SK-N-SH treated with all-trans-retinoic acid at 6 μM for 48 hours (cell line): Measurements from ENCODE around the gene ATP6AP1.

ENCODE experiments used
- ATAC-seq: fragments of 200-7000 bp; cut with Tn5 transposase; 3 replicates; pipeline ENCODE4 v1.9.1; 2020; ENCODE audit warnings: mild to moderate bottlenecking, moderate library complexity
- ARNTL ChIP-seq: fragments of 450-650 bp; formaldehyde crosslinking; IDR thresholded peaks from 2 replicates; pipeline ENCODE4 v1.5.0; 2020; ENCODE audit warnings: low read depth, mild to moderate bottlenecking, moderate library complexity, borderline replicate concordance
- BACH2 ChIP-seq: fragments of 250-450 bp; sonication (Bioruptor Pico); IDR thresholded peaks from 2 replicates; pipeline ENCODE4 v1.9.0; 2021; ENCODE audit warnings: mild to moderate bottlenecking, borderline replicate concordance
- CSDC2 ChIP-seq: fragments of 250-450 bp; sonication (Bioruptor Pico); IDR thresholded peaks from 2 replicates; pipeline ENCODE4 v1.5.0; 2020; ENCODE audit warnings: mild to moderate bottlenecking, moderate library complexity
- ESRRG ChIP-seq: fragments of 250-450 bp; sonication (Bioruptor Pico); IDR thresholded peaks from 2 replicates; pipeline ENCODE4 v1.6.1; 2021; ENCODE audit warnings: mild to moderate bottlenecking
- GLIS3 ChIP-seq: fragments of 250-450 bp; sonication (Bioruptor Pico); IDR thresholded peaks from 2 replicates; pipeline ENCODE4 v1.5.0; 2020; ENCODE audit warnings: mild to moderate bottlenecking, moderate library complexity
- ISL1 ChIP-seq: fragments of 250-450 bp; sonication (Bioruptor Pico); IDR thresholded peaks from 2 replicates; pipeline ENCODE4 v2.1.2; 2022; ENCODE audit warnings: mild to moderate bottlenecking, moderate library complexity
- OSR1 ChIP-seq: fragments of 250-450 bp; sonication (Bioruptor Pico); IDR thresholded peaks from 2 replicates; pipeline ENCODE4 v1.8.0; 2022; ENCODE audit warnings: moderate library complexity, mild to moderate bottlenecking, inconsistent platforms
- PPARA ChIP-seq: fragments of 250-450 bp; sonication (Bioruptor Pico); IDR thresholded peaks from 2 replicates; pipeline ENCODE4 v1.5.0; 2020; ENCODE audit warnings: mild to moderate bottlenecking, borderline replicate concordance
- RARB ChIP-seq: fragments of 250-450 bp; sonication (Bioruptor Pico); IDR thresholded peaks from 2 replicates; pipeline ENCODE4 v1.8.0; 2021; ENCODE audit warnings: mild to moderate bottlenecking, moderate library complexity
- SNAI2 ChIP-seq: fragments of 250-450 bp; sonication (Bioruptor Pico); IDR thresholded peaks from 2 replicates; pipeline ENCODE4 v1.5.0; 2020; ENCODE audit warnings: mild to moderate bottlenecking, moderate library complexity
- TCF4 ChIP-seq: fragments of 250-450 bp; sonication (Bioruptor Pico); IDR thresholded peaks from 2 replicates; pipeline ENCODE4 v1.8.0; 2021; ENCODE audit warnings: mild to moderate bottlenecking, moderate library complexity, borderline replicate concordance
- ZC3H10 ChIP-seq: fragments of 250-450 bp; sonication (Bioruptor Pico); IDR thresholded peaks from 2 replicates; pipeline ENCODE4 v1.5.1; 2021; ENCODE audit warnings: mild to moderate bottlenecking, moderate library complexity
- ZFP3 ChIP-seq: fragments of 250-450 bp; sonication (Bioruptor Pico); IDR thresholded peaks from 2 replicates; pipeline ENCODE4 v1.5.0; 2020; ENCODE audit warnings: mild to moderate bottlenecking, moderate library complexity
- ZFP30 ChIP-seq: fragments of 450-650 bp; formaldehyde crosslinking; IDR thresholded peaks from 2 replicates; pipeline ENCODE4 v1.5.0; 2022; ENCODE audit warnings: mild to moderate bottlenecking, moderate library complexity
- ZNF70 ChIP-seq: fragments of 450-650 bp; formaldehyde crosslinking; IDR thresholded peaks from 2 replicates; pipeline ENCODE4 v1.5.0; 2020; ENCODE audit warnings: mild to moderate bottlenecking, moderate library complexity
- ZNF8 ChIP-seq: fragments of 450-650 bp; formaldehyde crosslinking; IDR thresholded peaks from 2 replicates; pipeline ENCODE4 v1.5.0; 2020; ENCODE audit warnings: mild to moderate bottlenecking, moderate library complexity
- TF ChIP-seq, protein P1 (sequence below): fragments of 250-450 bp; sonication (Bioruptor Pico); IDR thresholded peaks from 2 replicates; pipeline ENCODE4 v1.8.0; 2020; ENCODE audit warnings: mild to moderate bottlenecking, moderate library complexity, borderline replicate concordance
- TF ChIP-seq, protein P2 (sequence below): fragments of 250-450 bp; sonication (Bioruptor Pico); IDR thresholded peaks from 2 replicates; pipeline ENCODE4 v1.8.0; 2021; ENCODE audit warnings: low read depth, mild to moderate bottlenecking, moderate library complexity, borderline replicate concordance
- TF ChIP-seq, protein P3 (sequence below): fragments of 250-450 bp; sonication (Bioruptor Pico); IDR thresholded peaks from 2 replicates; pipeline ENCODE4 v1.5.0; 2020; ENCODE audit warnings: mild to moderate bottlenecking, moderate library complexity
- TF ChIP-seq, protein P4 (sequence below): fragments of 250-450 bp; sonication (Bioruptor Pico); IDR thresholded peaks from 2 replicates; pipeline ENCODE4 v1.5.1; 2021; ENCODE audit warnings: mild to moderate bottlenecking, moderate library complexity
- TF ChIP-seq, protein P5 (sequence below): fragments of 250-450 bp; sonication (Bioruptor Pico); IDR thresholded peaks from 2 replicates; pipeline ENCODE4 v1.5.1; 2020; ENCODE audit warnings: low read depth, mild to moderate bottlenecking, moderate library complexity

ATP6AP1 gene

DNA sequence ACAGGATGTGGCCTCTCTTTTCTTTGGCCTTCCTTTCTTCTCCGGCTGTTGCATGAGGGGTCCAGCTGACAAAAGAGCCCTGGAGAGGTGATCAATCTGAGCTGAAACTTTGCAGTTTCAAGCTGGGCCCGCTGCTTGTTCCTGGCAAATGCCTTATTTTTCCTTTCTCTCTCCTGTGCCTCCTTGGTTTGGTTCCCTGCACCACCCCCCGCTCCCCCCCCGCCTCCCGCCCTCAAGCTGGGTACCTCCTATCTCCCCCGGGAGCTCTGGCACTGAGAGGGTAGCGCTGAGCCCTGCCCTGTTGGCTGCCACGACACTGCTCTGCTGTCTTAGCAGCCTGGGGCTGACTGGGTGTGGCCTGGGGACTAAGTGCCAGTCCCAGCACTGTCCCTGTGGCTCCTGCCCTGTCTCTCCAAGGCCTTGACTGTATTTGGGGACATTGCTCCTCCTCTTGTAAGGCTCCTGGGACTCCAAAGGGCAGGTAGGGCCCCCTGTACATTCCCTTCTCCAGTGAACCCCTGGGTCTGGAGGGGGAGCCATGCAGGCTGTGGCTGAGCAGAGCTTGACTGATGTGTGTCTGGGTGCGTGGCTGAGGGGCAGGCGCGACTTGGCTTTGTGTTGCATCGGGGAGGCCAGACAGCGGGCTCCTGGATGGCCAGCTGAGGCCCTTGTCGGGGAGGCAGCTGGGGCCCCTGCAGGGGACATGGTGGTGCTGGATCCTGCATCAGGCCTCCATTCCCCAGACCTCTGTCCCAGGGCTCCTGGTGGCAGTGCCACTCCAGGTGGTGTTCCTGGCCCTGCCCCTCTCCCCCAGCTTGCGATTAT lies 30.7 kb downstream of the ATP6AP1 start:
- TF ChIP-seq ZFP3 (CRISPR knock-in tag) = peak; percentile 75; the same call in 1 of the 2 replicates
- no peak for TF ChIP-seq CSDC2 (CRISPR knock-in tag)
- peak; percentile 74 for ATAC-seq

DNA sequence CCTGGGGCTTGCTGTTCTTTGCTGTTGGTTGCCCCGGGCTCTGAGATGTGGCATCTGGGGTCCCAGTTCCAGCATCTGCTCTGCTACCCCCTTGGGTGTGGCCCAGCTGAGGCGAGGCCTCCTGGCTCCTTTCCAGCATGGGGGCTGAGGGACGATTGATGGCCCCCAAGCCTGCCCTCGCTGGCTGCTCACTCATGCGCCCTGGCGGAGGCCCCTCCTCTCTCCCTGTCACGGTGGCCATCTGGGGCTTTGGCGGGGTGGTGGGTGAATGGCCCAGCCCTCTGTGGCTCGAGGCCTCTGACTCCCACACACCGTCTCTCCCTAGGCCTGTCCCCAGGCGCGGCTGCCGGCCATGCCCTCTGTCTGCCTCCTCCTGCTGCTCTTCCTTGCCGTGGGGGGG lies 31.4 kb downstream of the ATP6AP1 start:
- TF ChIP-seq, protein P1, sequence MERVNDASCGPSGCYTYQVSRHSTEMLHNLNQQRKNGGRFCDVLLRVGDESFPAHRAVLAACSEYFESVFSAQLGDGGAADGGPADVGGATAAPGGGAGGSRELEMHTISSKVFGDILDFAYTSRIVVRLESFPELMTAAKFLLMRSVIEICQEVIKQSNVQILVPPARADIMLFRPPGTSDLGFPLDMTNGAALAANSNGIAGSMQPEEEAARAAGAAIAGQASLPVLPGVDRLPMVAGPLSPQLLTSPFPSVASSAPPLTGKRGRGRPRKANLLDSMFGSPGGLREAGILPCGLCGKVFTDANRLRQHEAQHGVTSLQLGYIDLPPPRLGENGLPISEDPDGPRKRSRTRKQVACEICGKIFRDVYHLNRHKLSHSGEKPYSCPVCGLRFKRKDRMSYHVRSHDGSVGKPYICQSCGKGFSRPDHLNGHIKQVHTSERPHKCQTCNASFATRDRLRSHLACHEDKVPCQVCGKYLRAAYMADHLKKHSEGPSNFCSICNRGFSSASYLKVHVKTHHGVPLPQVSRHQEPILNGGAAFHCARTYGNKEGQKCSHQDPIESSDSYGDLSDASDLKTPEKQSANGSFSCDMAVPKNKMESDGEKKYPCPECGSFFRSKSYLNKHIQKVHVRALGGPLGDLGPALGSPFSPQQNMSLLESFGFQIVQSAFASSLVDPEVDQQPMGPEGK = no peak
- TF ChIP-seq ZFP3 (CRISPR knock-in tag) = no peak
- TF ChIP-seq PPARA (CRISPR knock-in tag) = no peak
- TF ChIP-seq, protein P2, sequence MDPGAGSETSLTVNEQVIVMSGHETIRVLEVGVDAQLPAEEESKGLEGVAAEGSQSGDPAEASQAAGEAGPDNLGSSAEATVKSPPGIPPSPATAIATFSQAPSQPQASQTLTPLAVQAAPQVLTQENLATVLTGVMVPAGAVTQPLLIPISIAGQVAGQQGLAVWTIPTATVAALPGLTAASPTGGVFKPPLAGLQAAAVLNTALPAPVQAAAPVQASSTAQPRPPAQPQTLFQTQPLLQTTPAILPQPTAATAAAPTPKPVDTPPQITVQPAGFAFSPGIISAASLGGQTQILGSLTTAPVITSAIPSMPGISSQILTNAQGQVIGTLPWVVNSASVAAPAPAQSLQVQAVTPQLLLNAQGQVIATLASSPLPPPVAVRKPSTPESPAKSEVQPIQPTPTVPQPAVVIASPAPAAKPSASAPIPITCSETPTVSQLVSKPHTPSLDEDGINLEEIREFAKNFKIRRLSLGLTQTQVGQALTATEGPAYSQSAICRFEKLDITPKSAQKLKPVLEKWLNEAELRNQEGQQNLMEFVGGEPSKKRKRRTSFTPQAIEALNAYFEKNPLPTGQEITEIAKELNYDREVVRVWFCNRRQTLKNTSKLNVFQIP = no peak
- TF ChIP-seq, protein P3, sequence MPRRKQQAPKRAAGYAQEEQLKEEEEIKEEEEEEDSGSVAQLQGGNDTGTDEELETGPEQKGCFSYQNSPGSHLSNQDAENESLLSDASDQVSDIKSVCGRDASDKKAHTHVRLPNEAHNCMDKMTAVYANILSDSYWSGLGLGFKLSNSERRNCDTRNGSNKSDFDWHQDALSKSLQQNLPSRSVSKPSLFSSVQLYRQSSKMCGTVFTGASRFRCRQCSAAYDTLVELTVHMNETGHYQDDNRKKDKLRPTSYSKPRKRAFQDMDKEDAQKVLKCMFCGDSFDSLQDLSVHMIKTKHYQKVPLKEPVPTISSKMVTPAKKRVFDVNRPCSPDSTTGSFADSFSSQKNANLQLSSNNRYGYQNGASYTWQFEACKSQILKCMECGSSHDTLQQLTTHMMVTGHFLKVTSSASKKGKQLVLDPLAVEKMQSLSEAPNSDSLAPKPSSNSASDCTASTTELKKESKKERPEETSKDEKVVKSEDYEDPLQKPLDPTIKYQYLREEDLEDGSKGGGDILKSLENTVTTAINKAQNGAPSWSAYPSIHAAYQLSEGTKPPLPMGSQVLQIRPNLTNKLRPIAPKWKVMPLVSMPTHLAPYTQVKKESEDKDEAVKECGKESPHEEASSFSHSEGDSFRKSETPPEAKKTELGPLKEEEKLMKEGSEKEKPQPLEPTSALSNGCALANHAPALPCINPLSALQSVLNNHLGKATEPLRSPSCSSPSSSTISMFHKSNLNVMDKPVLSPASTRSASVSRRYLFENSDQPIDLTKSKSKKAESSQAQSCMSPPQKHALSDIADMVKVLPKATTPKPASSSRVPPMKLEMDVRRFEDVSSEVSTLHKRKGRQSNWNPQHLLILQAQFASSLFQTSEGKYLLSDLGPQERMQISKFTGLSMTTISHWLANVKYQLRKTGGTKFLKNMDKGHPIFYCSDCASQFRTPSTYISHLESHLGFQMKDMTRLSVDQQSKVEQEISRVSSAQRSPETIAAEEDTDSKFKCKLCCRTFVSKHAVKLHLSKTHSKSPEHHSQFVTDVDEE = no peak
- TF ChIP-seq OSR1 (CRISPR knock-in tag) = no peak
- TF ChIP-seq ZFP30 = no peak
- TF ChIP-seq CSDC2 (CRISPR knock-in tag) = no peak
- no peak for TF ChIP-seq ESRRG (CRISPR knock-in tag)
- TF ChIP-seq ZC3H10 (CRISPR knock-in tag) = no peak
- no peak for TF ChIP-seq BACH2 (CRISPR knock-in tag)
- TF ChIP-seq, protein P4, sequence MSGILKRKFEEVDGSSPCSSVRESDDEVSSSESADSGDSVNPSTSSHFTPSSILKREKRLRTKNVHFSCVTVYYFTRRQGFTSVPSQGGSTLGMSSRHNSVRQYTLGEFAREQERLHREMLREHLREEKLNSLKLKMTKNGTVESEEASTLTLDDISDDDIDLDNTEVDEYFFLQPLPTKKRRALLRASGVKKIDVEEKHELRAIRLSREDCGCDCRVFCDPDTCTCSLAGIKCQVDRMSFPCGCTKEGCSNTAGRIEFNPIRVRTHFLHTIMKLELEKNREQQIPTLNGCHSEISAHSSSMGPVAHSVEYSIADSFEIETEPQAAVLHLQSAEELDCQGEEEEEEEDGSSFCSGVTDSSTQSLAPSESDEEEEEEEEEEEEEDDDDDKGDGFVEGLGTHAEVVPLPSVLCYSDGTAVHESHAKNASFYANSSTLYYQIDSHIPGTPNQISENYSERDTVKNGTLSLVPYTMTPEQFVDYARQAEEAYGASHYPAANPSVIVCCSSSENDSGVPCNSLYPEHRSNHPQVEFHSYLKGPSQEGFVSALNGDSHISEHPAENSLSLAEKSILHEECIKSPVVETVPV (CRISPR knock-in tag) = no peak
- no peak for TF ChIP-seq RARB (CRISPR knock-in tag)
- TF ChIP-seq ZNF8 = no peak
- TF ChIP-seq, protein P5, sequence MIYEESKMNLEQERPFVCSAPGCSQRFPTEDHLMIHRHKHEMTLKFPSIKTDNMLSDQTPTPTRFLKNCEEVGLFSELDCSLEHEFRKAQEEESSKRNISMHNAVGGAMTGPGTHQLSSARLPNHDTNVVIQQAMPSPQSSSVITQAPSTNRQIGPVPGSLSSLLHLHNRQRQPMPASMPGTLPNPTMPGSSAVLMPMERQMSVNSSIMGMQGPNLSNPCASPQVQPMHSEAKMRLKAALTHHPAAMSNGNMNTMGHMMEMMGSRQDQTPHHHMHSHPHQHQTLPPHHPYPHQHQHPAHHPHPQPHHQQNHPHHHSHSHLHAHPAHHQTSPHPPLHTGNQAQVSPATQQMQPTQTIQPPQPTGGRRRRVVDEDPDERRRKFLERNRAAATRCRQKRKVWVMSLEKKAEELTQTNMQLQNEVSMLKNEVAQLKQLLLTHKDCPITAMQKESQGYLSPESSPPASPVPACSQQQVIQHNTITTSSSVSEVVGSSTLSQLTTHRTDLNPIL = no peak
- ATAC-seq = peak; percentile 11

DNA sequence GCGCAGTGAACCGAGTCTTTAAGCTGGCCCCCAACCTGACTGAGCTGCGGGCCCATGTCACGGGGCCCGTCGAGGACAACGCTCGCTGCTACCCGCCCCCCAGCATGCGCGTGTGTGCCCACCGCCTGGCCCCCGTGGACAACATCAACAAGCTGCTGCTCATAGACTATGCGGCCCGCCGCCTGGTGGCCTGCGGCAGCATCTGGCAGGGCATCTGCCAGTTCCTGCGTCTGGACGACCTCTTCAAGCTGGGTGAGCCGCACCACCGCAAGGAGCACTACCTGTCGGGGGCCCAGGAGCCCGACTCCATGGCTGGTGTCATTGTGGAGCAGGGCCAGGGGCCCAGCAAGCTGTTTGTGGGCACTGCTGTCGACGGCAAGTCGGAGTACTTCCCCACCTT lies 31.8 kb downstream of the ATP6AP1 start:
- no peak for ATAC-seq
- TF ChIP-seq, protein P3 = no peak
- TF ChIP-seq RARB (CRISPR knock-in tag) = no peak
- TF ChIP-seq GLIS3 (CRISPR knock-in tag) = no peak
- no peak for TF ChIP-seq OSR1 (CRISPR knock-in tag)
- no peak for TF ChIP-seq ESRRG (CRISPR knock-in tag)
- no peak for TF ChIP-seq ISL1 (CRISPR knock-in tag)
- no peak for TF ChIP-seq ARNTL (CRISPR knock-in tag)
- TF ChIP-seq ZFP30 = no peak
- no peak for TF ChIP-seq TCF4
- no peak for TF ChIP-seq PPARA (CRISPR knock-in tag)
- TF ChIP-seq, protein P1 = no peak
- no peak for TF ChIP-seq ZC3H10 (CRISPR knock-in tag)
- TF ChIP-seq ZNF8 = no peak
- no peak for TF ChIP-seq ZNF70 (CRISPR knock-in tag)
- no peak for TF ChIP-seq SNAI2
- TF ChIP-seq CSDC2 (CRISPR knock-in tag) = no peak
- TF ChIP-seq, protein P4 (CRISPR knock-in tag) = no peak
